ENCODE measurements around the gene AMZ2.

DNA sequence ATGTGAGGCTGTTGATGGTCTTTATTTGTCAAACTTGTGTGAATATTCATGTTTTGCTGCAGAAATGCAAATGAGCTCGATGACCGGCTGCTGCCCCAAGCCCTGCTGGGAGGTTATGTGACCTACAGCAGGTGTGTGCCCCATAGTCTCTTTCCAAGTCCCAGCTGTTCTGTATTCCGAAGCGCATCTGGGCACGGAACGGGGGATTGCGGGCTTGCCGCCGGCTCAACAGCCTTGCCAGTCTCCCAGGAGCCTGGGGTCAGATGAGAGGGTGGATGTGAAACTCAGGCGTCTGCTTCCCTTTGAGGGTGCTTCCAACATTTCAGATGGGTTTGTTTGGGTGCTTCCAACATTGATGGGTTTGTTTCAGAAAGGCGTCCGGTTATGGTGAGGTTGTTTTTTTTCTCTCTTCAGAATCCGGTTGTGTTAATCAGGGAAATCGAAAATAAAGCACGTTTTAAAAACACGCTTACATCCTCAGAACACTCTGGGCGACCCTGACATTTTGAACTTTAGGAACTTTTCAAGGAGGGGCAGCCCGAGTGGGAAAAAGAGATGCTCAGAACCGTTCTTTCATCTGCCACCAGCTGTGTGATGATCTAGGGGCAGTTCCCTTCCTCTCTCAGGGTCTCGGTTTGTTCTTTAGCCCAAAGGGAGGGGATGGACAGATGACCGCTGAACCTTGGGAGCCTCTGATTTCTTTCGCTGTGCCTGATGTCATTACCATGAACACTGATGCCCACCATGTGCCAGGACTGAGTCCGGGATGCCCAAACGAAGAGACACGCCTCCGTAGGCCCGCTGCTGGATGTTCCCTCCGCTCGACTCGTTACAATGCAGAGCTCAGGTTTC is 47.8 kb upstream of the AMZ2 start:
- TF ChIP-seq, protein P1, sequence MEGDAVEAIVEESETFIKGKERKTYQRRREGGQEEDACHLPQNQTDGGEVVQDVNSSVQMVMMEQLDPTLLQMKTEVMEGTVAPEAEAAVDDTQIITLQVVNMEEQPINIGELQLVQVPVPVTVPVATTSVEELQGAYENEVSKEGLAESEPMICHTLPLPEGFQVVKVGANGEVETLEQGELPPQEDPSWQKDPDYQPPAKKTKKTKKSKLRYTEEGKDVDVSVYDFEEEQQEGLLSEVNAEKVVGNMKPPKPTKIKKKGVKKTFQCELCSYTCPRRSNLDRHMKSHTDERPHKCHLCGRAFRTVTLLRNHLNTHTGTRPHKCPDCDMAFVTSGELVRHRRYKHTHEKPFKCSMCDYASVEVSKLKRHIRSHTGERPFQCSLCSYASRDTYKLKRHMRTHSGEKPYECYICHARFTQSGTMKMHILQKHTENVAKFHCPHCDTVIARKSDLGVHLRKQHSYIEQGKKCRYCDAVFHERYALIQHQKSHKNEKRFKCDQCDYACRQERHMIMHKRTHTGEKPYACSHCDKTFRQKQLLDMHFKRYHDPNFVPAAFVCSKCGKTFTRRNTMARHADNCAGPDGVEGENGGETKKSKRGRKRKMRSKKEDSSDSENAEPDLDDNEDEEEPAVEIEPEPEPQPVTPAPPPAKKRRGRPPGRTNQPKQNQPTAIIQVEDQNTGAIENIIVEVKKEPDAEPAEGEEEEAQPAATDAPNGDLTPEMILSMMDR (conservative IDR thresholded peaks at IDR 0.05) = no peak
- no peak for TF ChIP-seq EZH2 (IDR thresholded peaks at IDR 0.05; ENCODE audit: low read depth)
